Neuronal stem cell (in vitro differentiated cells): ENCODE results near the gene VPS54.
A peak's percentile ranks its signal among the peaks of the same experiment; 100 is the strongest.
"Not testable (repeated sequence)": the region's sequence is repeated elsewhere in the genome, so short reads cannot be mapped to it uniquely, and the experiment has no call there.

ENCODE experiments used
- DNase-seq: peaks from one replicate; pipeline ENCODE4 v3.0.0-alpha.2; 2013; ENCODE audit warnings: low spot score
- H2AFZ ChIP-seq: one replicate; pipeline ENCODE4 v1.6.1; 2013; ENCODE audit warnings: mild to moderate bottlenecking, low read length, inconsistent platforms
- H2AK5ac ChIP-seq: 2 replicates; pipeline ENCODE4 v1.6.1; 2013; ENCODE audit warnings: low read depth, mild to moderate bottlenecking, inconsistent platforms, low read length, moderate library complexity, mixed read lengths
- H2BK120ac ChIP-seq: 2 replicates; pipeline ENCODE4 v1.6.1; 2013; ENCODE audit warnings: low read depth, mild to moderate bottlenecking, inconsistent platforms, low read length, moderate library complexity, mixed read lengths
- H2BK12ac ChIP-seq: one replicate; pipeline ENCODE4 v1.6.1; 2013; ENCODE audit warnings: low read length, inconsistent platforms
- H2BK15ac ChIP-seq: 2 replicates; pipeline ENCODE4 v1.6.1; 2013; ENCODE audit warnings: mild to moderate bottlenecking, low read length, inconsistent platforms, mixed read lengths
- H2BK5ac ChIP-seq: one replicate; pipeline ENCODE4 v1.6.1; 2013; ENCODE audit warnings: inconsistent platforms, mild to moderate bottlenecking, low read length, moderate library complexity
- H3K14ac ChIP-seq: one replicate; pipeline ENCODE4 v1.6.1; 2013; ENCODE audit warnings: low read length, inconsistent platforms
- H3K18ac ChIP-seq: 2 replicates; pipeline ENCODE4 v1.6.1; 2013; ENCODE audit warnings: low read length, inconsistent platforms
- H3K23ac ChIP-seq: 2 replicates; pipeline ENCODE4 v1.6.1; 2013; ENCODE audit warnings: low read depth, mild to moderate bottlenecking, mixed read lengths, low read length, inconsistent platforms; ENCODE audit not compliant: poor library complexity
- H3K27ac ChIP-seq: replicated peaks from 3 replicates; pipeline ENCODE4 v1.5.1; 2013; ENCODE audit warnings: low read length, inconsistent platforms
- H3K27me3 ChIP-seq, 3 experiments: 2 replicates each; pipeline ENCODE4 v1.6.1; 2013; ENCODE audit warnings: low read length in 3 of 3, mild to moderate bottlenecking in 2 of 3, inconsistent platforms in 1 of 3, low read depth in 1 of 3, mixed read lengths in 1 of 3, moderate library complexity in 1 of 3; ENCODE audit not compliant: control insufficient read depth in 3 of 3, insufficient read depth in 3 of 3
- H3K36me3 ChIP-seq, 2 donors: replicated peaks in 1 of 2; 2 replicates each; pipeline ENCODE4 v1.6.1; 2013; ENCODE audit warnings: low read length in 2 of 2; ENCODE audit not compliant: control insufficient read depth in 2 of 2, insufficient read depth in 2 of 2
- H3K4ac ChIP-seq: 2 replicates; pipeline ENCODE4 v1.6.1; 2013; ENCODE audit warnings: inconsistent platforms, mild to moderate bottlenecking, low read length, moderate library complexity
- H3K4me1 ChIP-seq, 2 donors: 1 replicate in 1 of 2; 2 replicates in 1 of 2; pipeline ENCODE4 v1.6.1; 2013; ENCODE audit warnings: low read length in 2 of 2, low read depth in 1 of 2; ENCODE audit not compliant: control insufficient read depth in 2 of 2, insufficient read depth in 1 of 2
- H3K4me2 ChIP-seq: one replicate; pipeline ENCODE4 v1.6.1; 2013; ENCODE audit warnings: mild to moderate bottlenecking, low read length, inconsistent platforms; ENCODE audit not compliant: insufficient read depth, poor library complexity, severe bottlenecking
- H3K4me3 ChIP-seq, 2 donors: 2 replicates each; pipeline ENCODE4 v1.5.1; 2013; ENCODE audit warnings: low read length in 2 of 2, mild to moderate bottlenecking in 2 of 2, inconsistent platforms in 1 of 2, moderate library complexity in 1 of 2
- H3K79me1 ChIP-seq: one replicate; pipeline ENCODE4 v1.6.1; 2013; ENCODE audit warnings: low read depth, mild to moderate bottlenecking, inconsistent platforms, low read length, moderate library complexity
- H3K9ac ChIP-seq: one replicate; pipeline ENCODE4 v1.6.1; 2013; ENCODE audit warnings: mild to moderate bottlenecking, low read depth, low read length, inconsistent platforms; ENCODE audit not compliant: poor library complexity
- H3K9me3 ChIP-seq, 2 donors: replicated peaks in 1 of 2; 2 replicates each; pipeline versions ENCODE3 to v1.6.1; 2013; ENCODE audit warnings: low read length in 2 of 2, mild to moderate bottlenecking in 2 of 2, inconsistent platforms in 1 of 2, low read depth in 1 of 2, mixed read lengths in 1 of 2, moderate library complexity in 1 of 2; ENCODE audit not compliant: control insufficient read depth in 2 of 2, insufficient read depth in 1 of 2
- H4K8ac ChIP-seq: one replicate; pipeline ENCODE4 v1.6.1; 2013; ENCODE audit warnings: low read depth, mild to moderate bottlenecking, inconsistent platforms, low read length, moderate library complexity
- H4K91ac ChIP-seq: one replicate; pipeline ENCODE4 v1.6.1; 2013; ENCODE audit warnings: low read length, low read depth, mild to moderate bottlenecking, inconsistent platforms; ENCODE audit not compliant: poor library complexity
- WGBS, 2 donors: extraction: QIAGEN DNeasy Blood & Tissue Kit; methylation state at CpG; one replicate each; pipeline ENCODE4 v1.1.7; 2013; ENCODE audit warnings: missing lambda C conversion rate in 2 of 2, mixed read lengths in 1 of 2; ENCODE audit not compliant: insufficient read length in 2 of 2, insufficient replicate concordance in 1 of 2; ENCODE audit errors: extremely low coverage in 2 of 2; 5-methylcytosine and 5-hydroxymethylcytosine counted together

Gene VPS54

DNA sequence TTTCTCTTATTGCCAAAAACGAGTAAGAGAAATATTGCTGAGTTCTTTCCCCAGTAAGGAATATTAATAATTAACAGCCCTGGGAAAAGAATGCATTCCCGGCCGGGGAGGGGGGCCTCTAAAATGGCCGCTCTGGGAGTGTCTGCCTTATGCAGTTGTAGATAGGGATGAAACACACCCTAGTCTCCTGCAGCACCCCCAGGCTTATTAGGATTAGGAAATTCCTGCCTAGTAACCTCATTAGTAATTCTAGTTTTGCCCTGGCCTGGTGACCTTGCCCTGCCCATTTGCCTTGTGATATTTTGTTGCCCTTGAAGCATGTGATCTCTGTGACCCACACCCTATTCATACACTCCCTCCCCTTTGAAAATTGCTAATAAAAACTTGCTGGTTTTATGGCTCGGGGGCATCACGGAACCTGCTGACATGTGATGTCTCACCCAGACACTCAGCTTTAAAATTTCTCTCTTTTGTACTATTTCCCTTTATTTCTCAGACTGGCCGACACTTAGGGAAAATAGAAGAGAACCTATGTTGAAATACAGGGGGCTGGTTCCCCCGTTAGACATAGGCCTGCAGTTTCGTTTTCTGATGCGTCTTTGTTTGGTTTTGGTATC, 22.5 kb downstream of the VPS54 start:
- H3K4me3 ChIP-seq, H2AK5ac ChIP-seq, H3K23ac ChIP-seq, H3K4me2 ChIP-seq, H3K4me1 ChIP-seq, DNase-seq, H2BK15ac ChIP-seq, H3K4ac ChIP-seq, H4K8ac ChIP-seq, H2BK12ac ChIP-seq, H3K9ac ChIP-seq, H3K27ac ChIP-seq, H2AFZ ChIP-seq, H2BK120ac ChIP-seq, H3K79me1 ChIP-seq, H2BK5ac ChIP-seq, H3K27me3 ChIP-seq, H3K18ac ChIP-seq, H3K14ac ChIP-seq, H4K91ac ChIP-seq: not testable (repeated sequence)
- peaks cover 0 to 30% of the 10 kb centered on the region in 2 donors for H3K9me3 ChIP-seq
- peaks cover 0 to 11% of the 10 kb centered on the region in 2 donors for H3K36me3 ChIP-seq
- no CpG with 5 or more reads among the region's 10 CpGs for WGBS, 2 donors

DNA sequence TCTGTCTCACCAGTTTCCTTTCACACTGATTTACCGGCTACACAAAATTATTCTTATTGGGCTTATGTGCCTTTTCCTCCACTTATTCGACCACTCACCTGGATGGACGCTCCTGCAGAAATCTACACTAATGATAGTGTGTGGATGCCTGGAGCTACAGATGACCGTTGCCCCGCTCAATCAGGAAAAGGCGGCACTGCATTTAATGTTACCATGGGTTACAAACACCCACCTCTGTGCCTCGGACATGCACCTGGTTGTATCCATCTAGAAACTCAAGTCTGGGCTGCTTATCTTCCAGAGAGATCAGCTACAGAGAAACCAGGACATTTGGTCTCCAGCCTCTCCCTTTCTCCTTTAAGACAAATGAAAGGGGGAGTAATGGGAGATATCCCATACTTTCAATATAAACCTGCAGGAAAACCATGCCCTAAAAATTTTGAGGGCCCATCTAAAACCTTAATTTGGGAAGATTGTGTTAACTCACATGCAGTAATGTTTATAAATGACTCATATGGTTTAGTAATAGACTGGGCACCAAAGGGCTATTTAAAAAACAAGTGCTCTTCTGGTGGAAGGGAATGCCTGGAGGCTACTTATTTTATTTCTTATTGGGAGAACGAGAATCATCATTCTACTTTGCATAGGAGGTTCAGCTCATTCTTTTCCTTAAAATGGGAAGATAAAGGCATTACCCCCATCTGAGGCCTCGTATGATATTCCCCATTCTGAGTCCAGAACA, 24.7 kb downstream of the VPS54 start:
- DNase-seq, H3K27me3 ChIP-seq, H3K4ac ChIP-seq, H3K4me3 ChIP-seq, H2BK15ac ChIP-seq, H3K18ac ChIP-seq, H2BK120ac ChIP-seq, H3K9ac ChIP-seq, H2BK12ac ChIP-seq, H3K14ac ChIP-seq, H2BK5ac ChIP-seq, H3K4me1 ChIP-seq, H3K36me3 ChIP-seq, H2AFZ ChIP-seq, H4K8ac ChIP-seq, H3K4me2 ChIP-seq, H3K79me1 ChIP-seq, H4K91ac ChIP-seq, H2AK5ac ChIP-seq, H3K23ac ChIP-seq: not testable (repeated sequence)
- H3K9me3 ChIP-seq = peaks cover 3 to 33% of the 10 kb centered on the region in 2 donors
- WGBS, 2 donors = no CpG with 5 or more reads among the region's 9 CpGs
- peak overlapping the region; percentile 46 for H3K27ac ChIP-seq

DNA sequence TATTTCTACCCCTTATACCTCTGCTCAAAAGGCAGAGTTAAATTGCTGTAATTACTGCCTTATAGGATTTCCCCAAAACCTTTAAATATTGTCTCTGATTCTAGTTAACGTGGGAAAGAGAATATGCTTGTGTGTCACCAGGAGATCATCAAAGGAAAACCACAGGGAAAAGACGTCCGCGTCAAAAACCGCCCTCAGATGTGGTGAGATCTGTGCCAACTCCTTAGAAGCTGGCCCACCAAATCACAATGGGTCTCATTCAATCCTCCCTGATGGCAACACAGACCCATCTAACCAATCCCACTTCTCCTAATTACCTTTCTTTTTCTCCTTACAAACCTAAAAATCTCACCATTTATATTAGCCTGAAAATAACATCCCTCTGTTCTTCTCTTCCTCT, 25.4 kb downstream of the VPS54 start:
- no peak overlapping the region for H2BK15ac ChIP-seq
- no peaks in the 10 kb centered on the region for H3K27me3 ChIP-seq
- H3K14ac ChIP-seq = no peak overlapping the region
- no peak overlapping the region for H3K23ac ChIP-seq
- H3K9me3 ChIP-seq = peaks cover 3 to 38% of the 10 kb centered on the region in 2 donors
- H3K4me1 ChIP-seq = peaks cover 0 to 4% of the 10 kb centered on the region in 2 donors
- H3K18ac ChIP-seq = no peak overlapping the region
- no peak overlapping the region for H2BK12ac ChIP-seq
- H3K4ac ChIP-seq = no peak overlapping the region
- no peak for DNase-seq
- H2AK5ac ChIP-seq = no peak overlapping the region
- H4K91ac ChIP-seq = no peak overlapping the region
- H3K9ac ChIP-seq = no peak overlapping the region
- H2BK120ac ChIP-seq = no peak overlapping the region
- WGBS, 2 donors = no CpG with 5 or more reads among the region's 5 CpGs
- no peak overlapping the region for H4K8ac ChIP-seq
- peaks cover 0 to 2% of the 10 kb centered on the region in 2 donors for H3K36me3 ChIP-seq
- H2AFZ ChIP-seq = no peak overlapping the region
- peak overlapping the region; percentile 78 for H3K27ac ChIP-seq
- H3K4me2 ChIP-seq = no peak overlapping the region
- H3K4me3 ChIP-seq = no peak overlapping the region
- no peak overlapping the region for H2BK5ac ChIP-seq
- peaks cover 2% of the 10 kb centered on the region for H3K79me1 ChIP-seq

DNA sequence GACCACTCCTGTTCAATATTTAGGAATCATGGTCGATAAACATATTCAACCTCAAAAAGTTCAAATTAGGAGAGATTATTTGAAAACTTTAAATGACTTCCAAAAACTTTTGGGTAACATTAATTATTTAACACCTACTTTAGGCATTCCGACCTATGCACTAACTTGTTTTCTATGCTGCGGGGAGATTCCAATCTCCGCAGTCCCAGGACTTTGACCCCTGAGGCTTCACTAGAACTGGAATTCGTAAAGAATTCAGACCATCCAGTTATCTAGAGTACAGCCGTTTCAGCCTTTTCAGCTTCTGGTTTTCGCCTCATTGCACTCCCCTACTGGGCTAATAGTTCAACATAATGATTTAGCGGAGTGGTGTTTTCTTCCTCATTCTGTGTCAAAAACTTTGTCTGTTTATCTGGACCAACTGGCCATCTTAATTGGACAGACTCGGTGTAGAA, 26.1 kb downstream of the VPS54 start:
- peaks cover 3 to 35% of the 10 kb centered on the region in 2 donors for H3K9me3 ChIP-seq
- peak; percentile 29 for DNase-seq
- not testable (repeated sequence) for H2AK5ac ChIP-seq, H3K36me3 ChIP-seq, H2BK12ac ChIP-seq, H2AFZ ChIP-seq, H3K27me3 ChIP-seq, H3K4me2 ChIP-seq, H2BK5ac ChIP-seq, H4K91ac ChIP-seq, H3K14ac ChIP-seq, H3K4ac ChIP-seq, H2BK120ac ChIP-seq, H2BK15ac ChIP-seq, H3K79me1 ChIP-seq, H3K4me1 ChIP-seq, H3K18ac ChIP-seq, H3K4me3 ChIP-seq, H3K23ac ChIP-seq, H4K8ac ChIP-seq, H3K9ac ChIP-seq
- WGBS, 2 donors = no CpG with 5 or more reads among the region's 9 CpGs
- H3K27ac ChIP-seq = peak overlapping the region; percentile 56
